CD4-positive, alpha-beta T cell treated with Interleukin-1 beta for 1 hour (primary cell): ENCODE results near the gene EFTUD2.

Source experiments
- DNase-seq, 2 donors: peaks; one replicate each; pipeline ENCODE4 v3.0.0-alpha.2; 2020 to 2022

EFTUD2 gene

GRCh38 chr17:44910231-44911106, 11.2 kb upstream of the EFTUD2 start:
- no peak for DNase-seq

GRCh38 chr17:44909681-44910144, 10.5 kb upstream of the EFTUD2 start:
- no peak for DNase-seq

GRCh38 chr17:44908761-44909326, 9.6 kb upstream of the EFTUD2 start:
- no peak for DNase-seq

- DNase-seq, result no peak
Measured at GRCh38 chr17:44907729-44908470, 8.7 kb upstream of the EFTUD2 start.

- no peak for DNase-seq
Measured at GRCh38 chr17:44906763-44907728, 7.8 kb upstream of the EFTUD2 start.

GRCh38 chr17:44906010-44906646, 6.9 kb upstream of the EFTUD2 start:
- DNase-seq, result peak in 1 of 2 donors; percentile 19

- no peak for DNase-seq
Measured at GRCh38 chr17:44905006-44906000, 6.1 kb upstream of the EFTUD2 start.

GRCh38 chr17:44904001-44904984, 5.0 kb upstream of the EFTUD2 start:
- DNase-seq, result no peak

GRCh38 chr17:44903012-44903685, 3.9 kb upstream of the EFTUD2 start:
- no peak for DNase-seq

GRCh38 chr17:44902135-44902760, 3.0 kb upstream of the EFTUD2 start:
- no peak for DNase-seq

- no peak for DNase-seq
Measured at GRCh38 chr17:44901411-44901921, 2.2 kb upstream of the EFTUD2 start.

- DNase-seq, result no peak
Measured at GRCh38 chr17:44900894-44901293, 1.6 kb upstream of the EFTUD2 start.

GRCh38 chr17:44898768-44899073, 524 bp downstream of the EFTUD2 start:
- peak in 1 of 2 donors; percentile 42 for DNase-seq

GRCh38 chr17:44894642-44895041, 4.6 kb downstream of the EFTUD2 start:
- DNase-seq, result no peak

GRCh38 chr17:44892250-44892649, 7.0 kb downstream of the EFTUD2 start:
- DNase-seq, result no peak

GRCh38 chr17:44889003-44889402, 10.2 kb downstream of the EFTUD2 start:
- DNase-seq, result no peak

GRCh38 chr17:44887971-44888954, 11.0 kb downstream of the EFTUD2 start:
- DNase-seq, result peak in 1 of 2 donors; percentile 16
